GM12864 (cell line): ENCODE results near the gene SLC25A51.

Experiments
- DNase-seq: peaks from one replicate; pipeline ENCODE4 v3.0.0-alpha.2; 2011; ENCODE audit warnings: low read depth
- H3K4me3 ChIP-seq: 2 replicates; pipeline ENCODE4 v1.5.1; 2011; ENCODE audit warnings: mild to moderate bottlenecking, low read depth, low read length, control low read depth
- CTCF ChIP-seq: IDR thresholded peaks from 2 replicates; pipeline ENCODE4 v1.5.1; 2011; ENCODE audit warnings: low read depth, mild to moderate bottlenecking, moderate library complexity, low read length, control low read depth, inconsistent platforms; ENCODE audit errors: missing control alignments

Gene SLC25A51

GRCh38 chr9:37923796-37924427 is 20.0 kb upstream of the SLC25A51 start:
- no peak for TF ChIP-seq CTCF
- DNase-seq: no peak
- H3K4me3 ChIP-seq: no peak overlapping the region

- no peak for TF ChIP-seq CTCF
- H3K4me3 ChIP-seq: no peak overlapping the region
- no peak for DNase-seq
Measured at GRCh38 chr9:37923118-37923795, 19.3 kb upstream of the SLC25A51 start.

GRCh38 chr9:37922363-37923117 is 18.6 kb upstream of the SLC25A51 start:
- TF ChIP-seq CTCF: no peak
- no peak overlapping the region for H3K4me3 ChIP-seq
- DNase-seq: no peak

DNA sequence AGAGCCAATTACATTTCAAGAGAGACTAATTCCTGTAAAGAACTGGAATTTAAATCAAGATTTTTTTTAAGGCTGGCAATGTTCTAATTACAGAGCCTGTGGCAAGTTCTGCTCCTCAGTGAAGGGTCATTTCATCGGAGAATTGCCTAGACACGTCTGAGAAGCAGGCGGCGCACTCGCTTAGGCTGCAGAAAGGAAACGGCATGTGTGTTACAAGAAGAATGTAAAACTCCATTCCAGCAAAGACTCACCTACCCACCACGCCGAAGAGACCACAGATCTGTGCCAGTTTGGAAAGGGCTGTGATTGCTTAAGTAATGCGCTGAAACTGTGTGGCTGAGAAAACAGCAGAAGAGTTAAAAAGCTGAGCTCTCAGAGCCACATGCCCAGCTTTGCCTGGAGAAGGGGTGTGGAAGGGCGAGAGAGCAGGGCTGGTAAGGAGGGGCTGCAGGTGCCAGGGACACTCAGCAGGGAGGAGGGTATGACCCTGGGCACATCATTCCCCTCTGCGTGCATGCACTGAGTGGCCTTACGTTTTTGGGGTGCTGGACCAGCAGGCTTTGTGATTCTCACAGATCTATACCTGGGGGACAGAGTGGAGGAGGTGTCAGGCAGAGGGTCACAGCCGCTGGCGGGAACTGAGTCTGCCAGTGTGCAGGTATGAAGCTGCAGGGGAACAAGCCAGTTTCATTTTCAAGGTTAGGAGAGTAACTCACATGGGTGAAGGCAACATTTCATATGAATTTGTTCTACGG is 17.8 kb upstream of the SLC25A51 start:
- no peak overlapping the region for H3K4me3 ChIP-seq
- no peak for TF ChIP-seq CTCF
- DNase-seq: no peak

GRCh38 chr9:37921168-37921510 is 17.2 kb upstream of the SLC25A51 start:
- no peak for DNase-seq
- H3K4me3 ChIP-seq: no peak overlapping the region
- no peak for TF ChIP-seq CTCF

- no peak overlapping the region for H3K4me3 ChIP-seq
- TF ChIP-seq CTCF: no peak
- DNase-seq: peak; percentile 8
Measured at GRCh38 chr9:37920471-37921167, 16.7 kb upstream of the SLC25A51 start.
